Activated naive CD4-positive, alpha-beta T cell treated with anti-CD3 and anti-CD28 coated beads, Interleukin-2, amount 50 U/mL, for 16 hours (primary cell): ENCODE measurements around the gene MSI2.

Experiments
- DNase-seq: peaks from one replicate; pipeline ENCODE4 v3.0.0-alpha.2; 2020

MSI2 gene

DNA sequence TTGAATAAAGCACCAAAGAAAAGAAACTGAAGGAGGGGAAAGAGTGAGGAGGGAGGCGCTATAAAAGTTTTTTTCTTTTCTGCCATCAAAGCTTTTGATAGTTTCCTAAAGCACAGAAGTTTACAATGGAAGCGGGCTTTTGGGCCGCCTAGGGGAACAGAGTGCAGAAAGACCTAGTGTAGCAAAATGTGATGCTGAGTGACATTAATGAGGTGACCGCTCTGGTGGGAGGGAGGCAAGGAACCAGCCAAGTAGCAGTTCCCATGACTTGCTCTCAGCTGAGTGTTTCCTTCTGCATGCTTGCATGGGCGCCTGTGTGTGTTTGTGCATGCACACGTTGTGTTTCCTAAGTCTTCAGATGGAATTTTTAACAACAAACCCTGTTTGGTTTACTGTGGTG is 15.5 kb downstream of the MSI2 start:
- no peak for DNase-seq

GRCh38 chr17:57273490-57273889 is 17.2 kb downstream of the MSI2 start:
- DNase-seq: no peak

- no peak for DNase-seq
These were observed 17.8 kb downstream of the MSI2 start for GRCh38 chr17:57274162-57274561.

DNA sequence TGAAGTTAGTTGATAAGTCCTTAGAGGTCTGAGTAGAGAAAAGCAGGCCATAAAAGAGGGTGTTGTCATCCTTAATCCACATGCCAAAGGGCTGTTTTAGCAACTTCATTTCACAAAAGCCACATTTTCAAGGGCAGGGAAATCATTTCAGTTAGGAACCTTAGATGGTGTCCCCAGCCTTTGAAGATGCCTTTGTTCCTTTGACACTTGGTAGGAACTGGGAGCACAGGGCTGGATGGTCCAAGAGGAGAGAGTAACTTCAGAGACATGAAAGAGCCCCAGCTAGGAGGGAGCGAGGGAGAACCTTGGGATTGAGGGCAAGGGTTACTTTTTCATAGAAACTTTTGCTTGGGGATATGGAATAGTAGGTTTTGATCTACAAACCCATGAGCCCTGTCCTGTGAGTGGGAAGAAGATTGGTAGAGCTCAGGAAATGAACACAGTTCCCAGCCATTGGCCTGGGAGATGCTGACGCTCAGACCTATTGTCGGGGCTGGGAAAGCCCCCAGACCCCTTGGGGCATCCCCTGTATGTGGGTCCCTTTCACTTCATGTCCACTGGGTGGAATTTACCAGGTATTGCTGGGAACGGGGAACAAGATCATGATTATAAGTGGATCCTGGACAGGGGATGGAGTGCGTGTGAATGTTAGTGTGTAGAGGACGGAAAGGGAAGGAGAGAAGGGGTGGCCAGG is 18.9 kb downstream of the MSI2 start:
- no peak for DNase-seq

GRCh38 chr17:57276621-57277020 is 20.3 kb downstream of the MSI2 start:
- DNase-seq: no peak

DNA sequence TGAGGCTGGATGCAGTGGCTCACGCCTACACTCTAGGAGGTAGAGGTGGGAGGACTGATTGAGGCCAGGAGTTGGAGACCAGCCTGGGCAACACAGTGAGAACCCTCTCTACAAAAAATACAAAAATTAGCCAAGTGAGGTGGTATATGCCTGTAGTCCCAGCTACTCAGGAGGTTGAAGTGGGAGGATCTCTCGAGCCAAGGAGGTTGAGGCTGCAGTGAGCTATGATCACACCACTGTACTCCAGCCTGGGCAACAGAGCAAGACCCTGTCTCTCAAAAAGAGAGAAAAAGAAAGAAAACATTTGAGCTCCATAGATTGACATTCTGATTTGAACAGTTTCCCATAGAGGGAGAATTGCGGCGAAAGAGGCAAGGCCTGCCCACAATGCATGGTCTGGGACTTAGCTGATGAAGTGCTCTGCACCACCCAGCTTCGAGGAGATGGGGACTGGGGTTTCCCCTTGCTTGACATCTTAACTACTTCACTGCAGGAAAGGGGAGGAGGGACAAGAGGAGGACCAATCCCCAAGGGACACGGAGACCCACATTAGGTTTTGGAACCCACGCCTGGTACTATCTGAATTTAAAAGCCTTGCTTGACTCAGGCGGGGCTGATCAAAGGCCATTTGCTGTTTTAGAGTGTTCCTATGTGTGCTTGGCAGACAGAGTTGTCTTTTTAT is 21.7 kb downstream of the MSI2 start:
- no peak for DNase-seq

DNA sequence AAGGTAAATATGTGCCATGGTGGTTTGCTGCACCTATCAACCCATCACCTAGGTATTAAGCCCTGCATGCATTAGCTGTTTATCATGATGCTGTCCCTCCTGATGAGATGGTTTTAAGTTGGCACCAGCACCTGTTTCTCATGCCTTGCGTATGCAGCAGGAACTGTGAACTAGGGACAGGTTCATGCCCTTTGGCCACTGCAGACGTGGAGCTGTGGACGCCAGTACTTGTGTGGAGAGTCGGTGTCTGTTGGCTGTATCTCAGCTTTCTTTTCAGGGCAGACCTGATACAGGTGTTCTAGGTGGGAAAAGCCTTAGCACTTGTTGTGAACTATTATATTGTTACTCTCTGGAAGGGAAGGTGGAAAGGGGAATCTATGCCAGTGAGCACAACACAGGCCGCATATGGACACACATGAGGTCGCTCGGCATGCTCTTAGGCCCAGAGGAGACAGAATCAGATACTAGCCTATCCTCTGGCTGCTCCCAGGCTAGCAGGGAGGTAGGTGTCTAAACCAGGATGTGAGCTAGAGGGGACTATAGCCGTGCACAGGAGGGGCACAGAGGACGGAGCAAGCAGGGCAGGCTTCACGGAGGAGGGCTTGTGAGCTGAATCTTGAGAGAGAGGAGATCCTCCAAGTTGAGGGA is 22.5 kb downstream of the MSI2 start:
- DNase-seq: no peak

DNA sequence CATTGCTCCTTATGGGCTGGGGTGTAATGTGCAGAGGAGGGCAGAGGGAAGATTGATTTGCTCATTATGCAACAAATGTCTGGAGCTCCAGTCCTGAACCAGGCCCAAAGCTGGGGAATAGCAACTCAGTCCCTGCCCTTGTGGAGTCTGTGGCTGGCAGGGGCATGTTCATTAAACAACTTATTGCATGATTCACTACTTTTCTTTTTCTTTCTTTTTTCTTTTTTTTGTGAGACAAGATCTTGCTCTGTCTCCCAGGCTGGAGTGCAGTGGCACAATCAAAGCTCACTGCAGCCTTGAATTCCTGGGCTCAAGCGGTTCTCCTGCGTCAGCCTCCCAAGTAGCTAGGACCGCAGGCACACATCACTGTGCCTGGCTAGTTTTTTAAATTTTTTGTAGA is 23.1 kb downstream of the MSI2 start:
- DNase-seq: no peak

DNA sequence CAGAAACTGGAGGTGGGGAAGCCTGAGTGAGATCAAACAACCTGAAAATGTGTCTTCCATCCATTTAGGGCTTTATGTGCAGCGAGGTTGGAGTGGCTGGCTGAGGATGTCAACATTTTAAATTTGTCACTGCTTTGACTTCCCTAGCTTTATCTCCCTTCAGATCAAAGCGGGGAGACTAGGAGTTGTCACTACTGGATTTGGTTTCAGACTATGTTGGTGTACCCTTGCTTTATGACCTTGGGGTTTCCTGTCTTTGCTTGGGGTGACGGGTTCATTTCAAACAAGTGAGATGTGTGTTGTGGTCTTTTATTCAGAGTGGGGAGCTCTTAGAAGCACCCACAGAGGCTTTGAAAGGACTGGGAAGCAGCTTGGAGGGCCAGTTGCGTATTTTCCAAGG is 25.6 kb downstream of the MSI2 start:
- no peak for DNase-seq

DNA sequence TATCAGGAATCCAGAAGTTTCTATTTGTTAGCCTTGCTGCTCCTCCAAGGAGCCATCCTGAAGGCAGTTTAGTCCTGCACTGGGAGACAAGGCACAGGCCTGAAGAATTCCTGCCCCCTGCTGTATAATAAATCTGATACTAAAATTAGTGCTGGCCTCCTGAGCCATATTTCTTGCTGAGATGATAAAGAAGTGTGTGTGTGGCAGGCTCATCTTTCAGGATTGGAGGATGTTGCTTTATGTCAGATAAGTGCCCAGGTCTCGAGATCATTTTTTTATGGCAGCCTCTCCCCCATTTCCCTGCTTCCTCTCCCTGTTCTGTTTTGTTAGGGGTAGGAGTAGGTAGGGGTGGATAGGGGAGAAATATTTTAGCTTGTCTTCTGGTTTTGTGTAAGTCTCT is 26.0 kb downstream of the MSI2 start:
- no peak for DNase-seq

- DNase-seq: no peak
These were observed 27.1 kb downstream of the MSI2 start for GRCh38 chr17:57283203-57283971.

GRCh38 chr17:57284583-57284982 is 28.3 kb downstream of the MSI2 start:
- no peak for DNase-seq

GRCh38 chr17:57284984-57285646 is 28.8 kb downstream of the MSI2 start:
- DNase-seq: peak; percentile 22

- DNase-seq: no peak
These were observed 29.4 kb downstream of the MSI2 start for GRCh38 chr17:57285701-57286100.

DNA sequence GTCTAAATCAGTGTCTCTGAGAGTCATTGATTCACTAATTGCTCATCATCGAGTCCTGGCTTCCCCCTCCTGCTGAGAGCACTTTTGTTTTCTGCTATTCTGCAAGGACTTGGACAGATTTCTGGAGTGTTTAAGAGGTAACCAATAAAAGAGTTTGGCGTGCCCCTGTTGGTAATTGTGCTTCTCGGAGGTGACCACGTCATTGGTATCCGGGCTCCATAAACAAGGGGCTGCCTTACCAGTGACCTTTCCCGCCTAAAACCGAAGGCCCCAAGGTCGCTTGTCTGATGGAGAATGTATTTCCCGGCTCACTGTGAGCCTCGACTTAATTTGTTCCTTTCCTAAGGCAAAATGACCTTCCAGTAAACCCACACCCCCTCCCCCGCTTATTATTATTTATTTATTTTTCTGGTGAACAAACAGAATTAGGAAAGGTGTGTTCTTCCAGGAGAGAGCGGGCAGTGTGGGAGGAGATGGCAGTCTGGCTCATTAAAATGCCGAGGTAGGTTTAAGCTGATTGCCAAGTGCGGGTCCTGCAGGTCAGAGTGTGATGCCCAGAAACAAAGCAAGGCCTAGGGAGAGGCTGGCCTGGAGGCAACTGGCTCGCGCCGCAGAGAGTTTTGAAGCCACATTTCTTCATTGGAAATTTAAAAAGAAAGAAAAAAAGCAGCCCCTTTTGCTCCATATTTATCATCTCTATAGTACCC is 30.2 kb downstream of the MSI2 start:
- DNase-seq: no peak

DNA sequence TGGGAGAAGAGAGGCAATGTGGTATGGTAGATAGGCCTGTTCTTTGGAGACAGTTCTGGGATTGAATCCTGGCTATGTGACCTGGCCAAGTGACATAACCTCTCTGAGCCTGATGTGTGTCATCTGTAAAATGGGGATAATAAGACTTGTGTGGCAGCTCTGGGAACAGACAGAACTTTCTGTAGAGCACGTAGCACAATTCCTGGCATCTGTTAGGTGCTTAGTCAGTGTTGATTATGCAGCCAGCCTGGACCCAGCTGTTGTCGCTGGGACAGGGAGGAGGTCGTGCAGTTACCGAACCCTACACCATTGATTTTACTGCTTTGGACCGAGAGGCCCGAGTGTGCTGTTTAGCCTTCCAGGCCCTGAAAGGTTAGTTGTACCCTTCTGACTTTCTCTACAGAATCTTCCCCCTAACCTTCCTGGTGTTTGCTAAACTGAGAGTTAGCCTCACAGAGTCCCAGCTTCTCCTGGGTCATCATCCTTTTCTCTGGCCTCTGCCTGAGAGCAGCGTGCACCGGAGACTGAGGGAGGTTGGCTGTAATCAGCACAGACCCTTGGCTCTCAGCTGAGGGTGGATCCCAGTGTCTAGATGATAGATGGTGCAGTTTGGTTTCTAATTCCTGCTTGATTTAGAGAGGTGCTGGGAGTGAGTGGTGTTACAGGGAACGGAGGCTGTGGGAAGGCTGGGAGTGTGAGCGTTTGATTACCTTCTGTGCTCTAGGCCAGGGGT is 31.9 kb downstream of the MSI2 start:
- no peak for DNase-seq

DNA sequence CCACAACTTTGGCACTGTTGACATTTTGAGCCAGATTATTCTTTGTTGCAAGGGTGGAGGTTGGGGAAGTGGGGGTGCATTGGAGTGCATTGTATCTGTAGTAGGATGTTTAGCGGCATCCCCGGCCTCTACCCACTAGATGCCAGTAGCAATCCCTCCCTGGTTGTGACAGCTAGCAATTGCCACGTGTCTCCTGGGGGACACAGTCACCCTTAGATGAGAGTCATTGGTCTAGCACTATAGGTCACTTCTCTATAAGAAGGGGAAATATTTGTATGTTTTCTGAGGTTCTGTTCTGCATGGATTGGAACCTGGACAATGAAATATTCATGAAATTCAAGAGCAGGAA is 32.4 kb downstream of the MSI2 start:
- no peak for DNase-seq

GRCh38 chr17:57289130-57289529 is 32.8 kb downstream of the MSI2 start:
- DNase-seq: no peak

DNA sequence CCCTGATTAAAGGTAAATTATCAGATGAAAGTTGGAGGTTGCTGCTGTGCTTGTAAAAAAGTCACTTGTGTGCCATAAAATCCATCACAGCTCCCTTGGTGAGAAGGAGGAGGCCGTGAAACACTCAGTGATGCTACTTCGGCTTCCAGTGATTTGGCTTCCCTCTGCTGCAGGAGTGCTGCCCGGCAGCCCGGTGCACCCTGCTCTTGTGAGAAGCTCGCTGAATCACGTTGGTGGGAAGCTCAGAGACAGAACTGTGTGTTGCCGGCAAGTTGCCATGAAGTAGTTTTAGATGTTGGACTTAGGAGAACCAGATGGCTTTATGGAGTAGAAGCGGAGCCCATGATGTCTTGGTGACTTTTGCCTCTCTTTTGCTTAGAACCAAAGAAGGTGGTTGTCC is 33.3 kb downstream of the MSI2 start:
- no peak for DNase-seq

DNA sequence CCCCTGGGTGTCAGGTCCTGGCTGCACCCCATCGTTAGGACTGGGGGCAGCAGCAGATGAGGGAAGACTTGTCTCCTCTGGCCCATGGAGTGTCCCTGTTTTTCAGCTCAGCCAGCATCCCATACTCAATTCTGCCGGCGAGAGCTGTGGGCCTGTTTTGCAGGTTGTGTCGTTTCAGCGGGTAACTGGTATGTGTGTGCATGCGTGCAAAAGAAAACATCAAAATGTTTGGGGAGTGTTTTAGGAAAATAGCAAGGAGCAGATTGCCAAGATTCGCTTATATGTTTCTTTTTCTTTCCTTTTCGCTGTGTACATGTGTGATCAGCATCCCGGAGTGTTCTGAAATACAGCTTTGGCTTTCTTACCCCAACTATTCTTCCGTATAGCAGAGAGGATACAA is 34.7 kb downstream of the MSI2 start:
- DNase-seq: no peak

DNA sequence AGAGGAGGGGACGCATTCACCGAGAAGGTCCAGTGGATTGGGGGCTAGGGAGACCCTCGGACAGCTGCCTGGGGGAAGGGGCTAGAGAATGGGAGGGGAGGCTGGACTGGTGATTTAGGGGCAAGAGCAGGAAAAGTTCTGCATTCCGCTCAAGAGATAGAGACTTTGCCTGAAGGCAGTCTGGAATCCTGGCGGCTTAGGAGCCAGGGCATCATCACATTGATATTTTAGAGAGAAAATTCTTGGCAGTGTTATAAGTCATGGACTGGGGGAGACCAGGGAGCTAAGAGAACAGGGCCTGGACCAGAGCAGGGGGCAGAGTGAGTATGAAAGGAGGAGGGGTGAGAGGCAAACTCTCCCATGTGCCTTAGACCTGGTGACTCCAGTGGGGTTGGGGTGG is 35.8 kb downstream of the MSI2 start:
- no peak for DNase-seq

DNA sequence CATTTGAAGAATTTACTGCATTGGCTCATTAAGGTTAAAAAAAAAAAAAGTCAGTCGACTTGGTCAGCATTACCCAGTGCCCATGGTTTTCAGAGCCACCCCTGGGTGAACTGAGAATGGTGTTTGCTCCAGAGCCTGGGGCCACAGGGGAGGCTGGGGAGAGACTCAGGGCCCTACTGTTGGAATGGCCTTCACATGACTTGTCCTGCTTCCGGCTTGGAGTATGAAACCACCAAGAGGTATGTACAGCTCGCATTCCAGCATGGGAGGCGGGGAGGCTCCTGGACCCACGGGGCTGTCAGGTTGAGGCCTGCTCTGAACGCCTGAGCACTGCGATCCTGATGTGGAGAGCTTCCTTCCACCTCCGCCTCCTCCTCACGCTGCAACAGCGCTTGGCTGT is 36.8 kb downstream of the MSI2 start:
- DNase-seq: no peak
